ENCODE results near the gene TNP1.

- TF ChIP-seq CTCF (IDR thresholded peaks at IDR 0.05; ENCODE audit: insufficient read depth, low read length) (no peak), POLR2AphosphoS5 (IDR thresholded peaks at IDR 0.05; ENCODE audit: low read depth) (no peak), REST (IDR thresholded peaks at IDR 0.05; ENCODE audit: insufficient replicate concordance, low read depth) (no peak), GABPA (IDR thresholded peaks at IDR 0.05; ENCODE audit: low read depth) (no peak)
These were observed 2.9 kb upstream of the TNP1 start for GRCh38 chr2:216862628-216863398.

Data from HL-60 (cell line).